ENCODE data around the gene CYB5D1.

CYB5D1 gene

DNA sequence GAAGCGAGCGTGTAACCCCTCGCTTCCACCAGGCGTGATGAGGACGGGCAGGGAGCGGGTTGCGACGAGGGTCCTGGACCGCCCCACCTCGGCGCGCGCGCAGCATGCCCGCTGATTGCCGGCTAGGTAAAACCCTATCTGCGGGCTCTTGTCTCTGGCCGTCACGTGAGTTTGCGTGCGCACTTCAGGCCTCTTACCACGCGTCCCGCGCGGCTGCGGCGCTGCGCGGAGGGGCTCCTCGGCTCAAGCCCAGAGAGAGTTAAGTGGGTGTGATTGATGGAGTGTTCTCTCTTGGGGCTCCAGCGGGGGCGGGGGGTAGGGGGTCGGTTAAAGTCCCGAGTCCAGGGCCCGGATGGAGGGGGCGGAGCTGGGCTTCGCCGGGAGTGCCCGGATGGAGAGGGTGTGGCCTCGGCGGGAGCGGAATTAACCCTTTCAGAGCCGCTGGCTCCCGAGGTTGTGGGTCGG, 15.9 kb upstream of the CYB5D1 start:
- peak; percentile 90 for DNase-seq (ENCODE audit: low read depth)
- TF ChIP-seq, protein P1, sequence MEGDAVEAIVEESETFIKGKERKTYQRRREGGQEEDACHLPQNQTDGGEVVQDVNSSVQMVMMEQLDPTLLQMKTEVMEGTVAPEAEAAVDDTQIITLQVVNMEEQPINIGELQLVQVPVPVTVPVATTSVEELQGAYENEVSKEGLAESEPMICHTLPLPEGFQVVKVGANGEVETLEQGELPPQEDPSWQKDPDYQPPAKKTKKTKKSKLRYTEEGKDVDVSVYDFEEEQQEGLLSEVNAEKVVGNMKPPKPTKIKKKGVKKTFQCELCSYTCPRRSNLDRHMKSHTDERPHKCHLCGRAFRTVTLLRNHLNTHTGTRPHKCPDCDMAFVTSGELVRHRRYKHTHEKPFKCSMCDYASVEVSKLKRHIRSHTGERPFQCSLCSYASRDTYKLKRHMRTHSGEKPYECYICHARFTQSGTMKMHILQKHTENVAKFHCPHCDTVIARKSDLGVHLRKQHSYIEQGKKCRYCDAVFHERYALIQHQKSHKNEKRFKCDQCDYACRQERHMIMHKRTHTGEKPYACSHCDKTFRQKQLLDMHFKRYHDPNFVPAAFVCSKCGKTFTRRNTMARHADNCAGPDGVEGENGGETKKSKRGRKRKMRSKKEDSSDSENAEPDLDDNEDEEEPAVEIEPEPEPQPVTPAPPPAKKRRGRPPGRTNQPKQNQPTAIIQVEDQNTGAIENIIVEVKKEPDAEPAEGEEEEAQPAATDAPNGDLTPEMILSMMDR (conservative IDR thresholded peaks at IDR 0.05; ENCODE audit: low read depth, low read length) = no peak
- peak overlapping the region; percentile 81 for H3K4me3 ChIP-seq (ENCODE audit: low read depth, low read length)

DNA sequence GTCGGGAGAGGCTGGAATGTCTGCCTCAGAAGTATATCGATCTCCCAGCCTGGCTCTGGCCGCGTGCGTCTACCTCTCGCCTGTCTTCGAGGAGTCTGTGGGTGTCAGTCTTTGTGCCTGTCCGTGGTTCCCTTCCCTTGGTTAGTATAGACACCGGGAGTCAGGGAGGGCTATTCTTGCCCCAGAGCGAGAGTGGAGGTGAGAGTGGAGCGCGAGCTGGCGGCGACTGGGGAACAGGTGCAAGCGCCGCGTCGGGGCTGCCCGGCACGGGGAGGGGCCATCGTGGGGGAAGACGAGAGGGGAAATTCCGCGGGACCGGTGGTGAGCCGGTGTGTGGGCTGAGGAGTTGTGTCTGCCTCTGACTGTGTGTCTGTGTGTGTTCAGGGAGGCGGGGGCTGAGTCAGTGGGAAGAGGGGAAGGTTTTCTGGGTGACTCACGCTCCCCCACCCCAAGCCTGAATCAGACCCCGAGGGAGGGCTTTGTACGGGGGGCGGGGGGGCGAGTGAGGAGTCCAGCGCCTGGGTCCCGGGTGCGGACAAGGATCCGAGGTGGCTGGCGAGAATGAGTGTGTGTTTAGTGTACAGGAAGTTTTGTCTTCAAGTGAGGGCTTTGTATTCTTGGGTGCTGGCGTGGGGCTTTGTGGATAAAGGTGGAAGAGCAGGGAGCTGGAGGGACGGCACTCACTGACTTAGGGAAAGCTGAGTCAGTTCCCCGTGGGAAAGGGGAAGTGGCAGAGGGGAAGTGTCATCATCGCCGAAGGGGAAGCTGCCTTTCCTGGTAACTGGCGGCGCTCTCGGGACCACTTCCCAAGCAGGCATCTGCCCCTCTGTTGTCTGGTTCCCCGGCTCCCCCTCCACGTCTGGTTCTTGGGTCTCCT, 15.2 kb upstream of the CYB5D1 start:
- TF ChIP-seq, protein P1 (conservative IDR thresholded peaks at IDR 0.05; ENCODE audit: low read depth, low read length) = peak; percentile 6
- peak; percentile 89 for DNase-seq (ENCODE audit: low read depth)
- peak overlapping the region; percentile 81 for H3K4me3 ChIP-seq (ENCODE audit: low read depth, low read length)

DNA sequence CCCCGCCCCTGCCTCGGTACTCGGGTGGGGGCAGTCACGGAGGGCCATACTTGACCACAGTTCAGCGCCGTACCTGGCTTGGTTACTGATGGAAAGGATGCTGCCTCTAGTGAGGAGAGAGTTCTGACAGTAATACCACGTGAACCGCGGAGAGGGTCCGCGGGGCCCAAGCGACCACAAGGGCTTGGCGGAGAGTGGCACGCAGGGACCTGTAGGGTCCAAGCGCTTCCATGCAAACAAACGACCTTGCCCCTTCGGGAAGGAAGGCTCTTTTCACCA, 14.6 kb upstream of the CYB5D1 start:
- DNase-seq (ENCODE audit: low read depth) = no peak
- H3K4me3 ChIP-seq (ENCODE audit: low read depth, low read length) = peak overlapping the region; percentile 81
- TF ChIP-seq, protein P1 (conservative IDR thresholded peaks at IDR 0.05; ENCODE audit: low read depth, low read length) = no peak

DNA sequence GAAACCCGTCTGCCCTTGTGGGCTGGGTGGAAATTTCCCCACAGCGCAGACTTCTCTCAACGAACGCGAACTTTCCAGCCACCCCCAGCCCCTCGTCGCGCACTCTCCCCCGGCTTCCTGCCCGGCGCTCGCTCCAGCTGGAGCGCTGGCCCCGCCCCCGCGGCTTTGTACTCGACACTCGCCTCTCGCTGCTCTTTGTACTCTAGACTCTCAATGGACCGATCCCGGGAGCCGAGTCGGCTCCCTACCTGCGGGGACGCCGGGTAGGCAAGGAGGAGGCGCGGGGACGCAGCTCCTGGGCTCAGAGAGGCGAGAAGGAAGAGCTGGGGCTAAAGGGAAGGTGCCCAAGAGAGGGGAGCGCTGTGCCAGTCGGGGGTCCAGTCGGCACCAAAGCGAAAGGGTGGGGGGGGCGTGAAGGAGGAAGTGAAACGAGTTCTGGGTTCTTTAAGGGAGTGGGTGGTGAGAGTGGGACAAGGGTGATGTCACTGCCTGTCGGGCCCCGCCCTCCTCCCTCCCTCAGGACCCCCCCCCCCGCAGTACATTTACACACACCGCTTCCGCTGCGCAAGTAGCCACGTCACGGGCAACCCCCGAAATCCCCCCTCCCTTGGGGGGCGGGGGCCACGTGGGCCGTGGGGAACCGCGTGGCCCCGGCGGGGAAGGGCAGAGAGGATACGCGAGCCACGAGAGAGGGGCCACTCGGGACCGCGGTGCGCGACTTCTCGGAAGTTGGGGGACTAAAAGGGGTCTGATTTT, 14.1 kb upstream of the CYB5D1 start:
- TF ChIP-seq, protein P1 (conservative IDR thresholded peaks at IDR 0.05; ENCODE audit: low read depth, low read length) = no peak
- DNase-seq (ENCODE audit: low read depth) = peak; percentile 94
- H3K4me3 ChIP-seq (ENCODE audit: low read depth, low read length) = peak overlapping the region; percentile 81

DNA sequence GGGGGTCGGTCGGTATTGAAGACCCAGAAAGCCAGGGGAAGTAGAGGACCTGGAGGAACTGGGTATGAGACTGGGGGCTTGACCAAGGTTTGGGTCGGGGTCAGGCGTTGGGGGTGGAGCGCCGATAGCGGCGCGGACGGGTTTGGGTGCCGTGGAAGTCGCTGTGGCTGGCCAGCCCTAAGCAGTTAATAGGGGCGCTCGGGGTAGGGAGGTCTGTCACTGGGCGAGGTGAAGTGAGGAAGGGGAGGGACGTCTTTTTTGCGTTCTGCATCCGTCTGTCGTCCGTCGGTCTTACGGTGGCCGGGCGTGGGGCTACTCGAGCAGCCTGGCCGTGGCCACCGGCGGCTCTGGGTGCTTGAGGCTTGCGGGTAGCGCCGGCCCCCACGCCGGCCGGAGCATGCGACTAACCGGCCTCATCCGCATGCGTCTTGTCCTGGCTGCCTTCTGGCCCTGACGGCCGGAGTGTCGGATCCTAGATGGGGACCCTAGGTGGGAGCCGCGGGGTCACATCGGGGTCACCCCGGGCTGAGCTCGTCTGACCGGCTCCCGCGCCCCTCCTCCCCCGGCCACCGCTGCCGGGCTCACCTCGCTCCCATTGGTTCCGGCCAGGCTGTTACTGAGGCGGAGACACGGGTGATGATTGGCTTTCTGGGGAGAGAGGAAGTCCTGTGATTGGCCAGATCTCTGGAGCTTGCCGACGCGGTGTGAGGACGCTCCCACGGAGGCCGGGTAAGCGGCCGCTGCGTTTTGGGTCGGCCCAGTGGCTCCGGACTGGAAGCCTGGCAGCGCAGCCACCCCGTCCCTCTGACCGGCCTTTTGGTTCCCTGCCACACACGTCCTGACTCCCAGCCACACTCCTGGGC, 13.3 kb upstream of the CYB5D1 start:
- peak overlapping the region; percentile 81 for H3K4me3 ChIP-seq (ENCODE audit: low read depth, low read length)
- peak; percentile 97 for DNase-seq (ENCODE audit: low read depth)
- TF ChIP-seq, protein P1 (conservative IDR thresholded peaks at IDR 0.05; ENCODE audit: low read depth, low read length) = no peak

DNA sequence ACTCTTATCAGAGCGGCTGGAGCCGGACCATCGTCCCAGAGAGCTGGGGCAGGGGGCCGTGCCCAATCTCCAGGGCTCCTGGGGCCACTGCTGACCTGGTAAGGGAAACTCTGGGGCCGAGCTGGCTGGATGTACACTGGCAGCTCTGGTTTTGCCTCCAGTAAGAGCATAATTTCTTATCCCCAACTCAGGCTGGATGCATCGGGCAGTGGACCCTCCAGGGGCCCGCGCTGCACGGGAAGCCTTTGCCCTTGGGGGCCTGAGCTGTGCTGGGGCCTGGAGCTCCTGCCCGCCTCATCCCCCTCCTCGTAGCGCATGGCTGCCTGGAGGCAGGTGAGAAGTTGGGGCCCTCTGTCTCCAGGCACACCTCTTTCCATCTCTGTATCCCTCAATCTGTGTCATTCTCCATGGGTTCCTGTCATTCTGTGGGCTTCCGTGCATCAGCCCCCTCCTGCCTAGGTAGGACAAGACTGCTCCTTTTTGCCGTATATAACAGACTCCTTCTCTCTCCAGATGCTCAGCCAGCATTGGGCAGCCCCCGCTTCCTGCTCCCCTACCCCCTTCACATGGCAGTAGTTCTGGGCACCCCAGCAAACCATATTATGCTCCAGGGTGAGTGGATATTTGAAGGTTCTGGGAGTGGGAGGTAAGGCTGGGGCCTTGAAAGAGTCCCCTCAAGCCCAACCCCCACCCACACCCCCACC, 12.3 kb upstream of the CYB5D1 start:
- TF ChIP-seq, protein P1 (conservative IDR thresholded peaks at IDR 0.05; ENCODE audit: low read depth, low read length) = no peak
- no peak for DNase-seq (ENCODE audit: low read depth)
- peak overlapping the region; percentile 81 for H3K4me3 ChIP-seq (ENCODE audit: low read depth, low read length)
